SU-DHL-6 (cell line): ENCODE results near the gene ENPP5.

Source experiments
- EZH2phosphoT487 ChIP-seq: fragments of 200-600 bp; sonication (generic), shearing (Covaris generic); conservative IDR thresholded peaks from 2 replicates; pipeline ENCODE4 v1.6.1; 2018; ENCODE audit warnings: mild to moderate bottlenecking, antibody characterized with exemption, low read length, moderate library complexity, mixed read lengths
- TF ChIP-seq, protein P1 (sequence below): fragments of 200-600 bp; sonication (generic); IDR thresholded peaks from one replicate; pipeline ENCODE4 v1.5.1; 2017; ENCODE audit warnings: antibody characterized with exemption, mild to moderate bottlenecking, low read length, moderate library complexity; ENCODE audit not compliant: insufficient read depth, poor library complexity, severe bottlenecking

DNA sequence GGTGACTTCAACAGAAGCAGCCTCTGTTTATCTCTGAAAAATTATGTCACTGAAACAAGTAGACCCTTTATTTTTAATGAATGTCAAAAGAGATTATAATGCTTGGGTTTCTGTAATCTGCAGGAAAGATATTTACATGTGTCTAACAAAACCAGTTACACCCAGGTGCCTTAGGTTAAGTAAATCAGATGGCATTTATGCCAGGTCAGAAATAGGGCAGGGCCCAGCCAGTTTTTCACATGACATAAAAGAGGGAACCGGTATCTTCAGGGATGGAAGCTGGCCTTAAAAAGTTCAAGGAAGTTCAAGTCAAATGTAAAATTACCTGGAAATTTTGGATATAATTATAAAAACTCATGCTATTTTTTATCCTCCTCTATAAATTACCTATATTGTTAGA lies 55.1 kb downstream of the ENPP5 start:
- TF ChIP-seq, protein P1, sequence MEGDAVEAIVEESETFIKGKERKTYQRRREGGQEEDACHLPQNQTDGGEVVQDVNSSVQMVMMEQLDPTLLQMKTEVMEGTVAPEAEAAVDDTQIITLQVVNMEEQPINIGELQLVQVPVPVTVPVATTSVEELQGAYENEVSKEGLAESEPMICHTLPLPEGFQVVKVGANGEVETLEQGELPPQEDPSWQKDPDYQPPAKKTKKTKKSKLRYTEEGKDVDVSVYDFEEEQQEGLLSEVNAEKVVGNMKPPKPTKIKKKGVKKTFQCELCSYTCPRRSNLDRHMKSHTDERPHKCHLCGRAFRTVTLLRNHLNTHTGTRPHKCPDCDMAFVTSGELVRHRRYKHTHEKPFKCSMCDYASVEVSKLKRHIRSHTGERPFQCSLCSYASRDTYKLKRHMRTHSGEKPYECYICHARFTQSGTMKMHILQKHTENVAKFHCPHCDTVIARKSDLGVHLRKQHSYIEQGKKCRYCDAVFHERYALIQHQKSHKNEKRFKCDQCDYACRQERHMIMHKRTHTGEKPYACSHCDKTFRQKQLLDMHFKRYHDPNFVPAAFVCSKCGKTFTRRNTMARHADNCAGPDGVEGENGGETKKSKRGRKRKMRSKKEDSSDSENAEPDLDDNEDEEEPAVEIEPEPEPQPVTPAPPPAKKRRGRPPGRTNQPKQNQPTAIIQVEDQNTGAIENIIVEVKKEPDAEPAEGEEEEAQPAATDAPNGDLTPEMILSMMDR, result no peak
- no peak for TF ChIP-seq EZH2phosphoT487
